GM13976 (cell line): ENCODE results near the gene SPATA6.
"Not testable (repeated sequence)": the region's sequence is repeated elsewhere in the genome, so short reads cannot be mapped to it uniquely, and the experiment has no call there.

ENCODE experiments used
- DNase-seq: peaks from one replicate; pipeline ENCODE4 v3.0.0; 2012; ENCODE audit warnings: low spot score
- in situ Hi-C: fragments of 300-500 bp; cut with MboI; formaldehyde crosslinking; loops from one replicate; pipeline ENCODE4 v1.12.0; 2022; ENCODE audit warnings: low sequenced_read_pairs, mixed read lengths, inconsistent platforms; ENCODE audit not compliant: unreplicated experiment
- TF ChIP-seq, protein P1 (sequence below): IDR thresholded peaks from 2 replicates; pipeline ENCODE4 v1.5.1; 2012; ENCODE audit warnings: borderline replicate concordance, mild to moderate bottlenecking; ENCODE audit not compliant: insufficient read depth; ENCODE audit errors: extremely low read depth, missing control alignments, control extremely low read depth

SPATA6 gene

DNA sequence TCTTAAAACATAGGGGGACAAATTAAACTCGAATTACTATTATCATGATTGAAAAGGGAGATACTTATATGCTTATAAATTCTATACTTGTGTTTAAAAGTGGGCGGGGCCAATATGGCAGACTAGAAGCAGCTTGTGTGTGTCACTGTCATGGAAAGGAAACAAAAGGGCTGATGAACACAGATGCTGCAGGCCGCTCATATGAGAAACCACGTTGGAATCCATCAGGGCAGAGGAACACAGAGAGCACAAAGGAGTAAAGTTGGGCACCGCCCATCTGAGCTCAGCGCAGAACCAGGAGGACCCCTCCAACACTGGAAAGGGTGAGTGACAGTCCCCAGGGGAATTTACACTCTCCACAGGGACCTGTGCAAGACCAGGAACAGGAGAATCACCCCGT is 142.5 kb downstream of the SPATA6 start:
- TF ChIP-seq, protein P1, sequence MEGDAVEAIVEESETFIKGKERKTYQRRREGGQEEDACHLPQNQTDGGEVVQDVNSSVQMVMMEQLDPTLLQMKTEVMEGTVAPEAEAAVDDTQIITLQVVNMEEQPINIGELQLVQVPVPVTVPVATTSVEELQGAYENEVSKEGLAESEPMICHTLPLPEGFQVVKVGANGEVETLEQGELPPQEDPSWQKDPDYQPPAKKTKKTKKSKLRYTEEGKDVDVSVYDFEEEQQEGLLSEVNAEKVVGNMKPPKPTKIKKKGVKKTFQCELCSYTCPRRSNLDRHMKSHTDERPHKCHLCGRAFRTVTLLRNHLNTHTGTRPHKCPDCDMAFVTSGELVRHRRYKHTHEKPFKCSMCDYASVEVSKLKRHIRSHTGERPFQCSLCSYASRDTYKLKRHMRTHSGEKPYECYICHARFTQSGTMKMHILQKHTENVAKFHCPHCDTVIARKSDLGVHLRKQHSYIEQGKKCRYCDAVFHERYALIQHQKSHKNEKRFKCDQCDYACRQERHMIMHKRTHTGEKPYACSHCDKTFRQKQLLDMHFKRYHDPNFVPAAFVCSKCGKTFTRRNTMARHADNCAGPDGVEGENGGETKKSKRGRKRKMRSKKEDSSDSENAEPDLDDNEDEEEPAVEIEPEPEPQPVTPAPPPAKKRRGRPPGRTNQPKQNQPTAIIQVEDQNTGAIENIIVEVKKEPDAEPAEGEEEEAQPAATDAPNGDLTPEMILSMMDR, result no peak
- in situ Hi-C loops, result no loop called here
- no peak for DNase-seq

DNA sequence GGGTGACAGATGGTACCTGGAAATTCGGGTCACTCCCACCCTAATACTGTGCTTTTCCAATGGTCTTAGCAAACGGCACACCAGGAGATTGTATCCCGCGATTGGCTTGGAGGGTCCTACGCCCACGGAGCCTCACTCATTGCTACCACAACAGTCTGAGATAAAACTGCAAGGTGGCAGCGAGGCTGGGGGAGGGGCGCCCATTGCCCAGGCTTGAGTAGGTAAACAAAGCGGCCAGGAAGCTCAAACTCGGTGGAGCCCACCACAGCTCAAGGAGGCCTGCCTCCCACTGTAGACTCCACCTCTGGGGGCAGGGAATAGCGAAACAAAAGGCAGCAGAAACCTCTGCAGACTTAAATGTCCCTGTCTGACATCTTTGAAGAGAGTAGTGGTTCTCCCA is 160.2 kb downstream of the SPATA6 start:
- DNase-seq, in situ Hi-C loops: not testable (repeated sequence)

DNA sequence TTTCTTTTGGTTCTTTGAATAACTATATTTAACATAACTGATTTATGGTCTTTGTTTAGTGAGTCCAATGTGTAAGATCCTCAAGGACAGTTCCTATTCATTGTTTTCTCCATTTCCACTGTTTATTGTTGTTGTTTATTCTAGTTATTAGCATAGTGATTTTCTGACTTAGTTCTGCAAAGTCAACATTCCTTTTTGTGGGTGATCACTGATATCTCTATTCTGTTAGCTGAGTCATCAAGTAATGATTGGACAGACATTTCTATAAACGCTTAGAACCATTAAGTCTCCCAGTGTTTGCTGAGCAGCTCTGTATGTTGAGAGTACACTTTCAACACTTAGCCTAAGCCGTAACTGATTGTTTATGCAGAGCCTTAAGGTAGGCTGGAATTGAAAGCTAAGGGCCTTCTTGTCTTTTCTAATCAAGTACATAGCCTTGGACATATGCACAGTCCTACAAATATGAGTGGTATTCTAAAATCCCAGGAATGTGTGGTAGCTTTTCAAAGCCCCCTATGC is 162.4 kb downstream of the SPATA6 start:
- in situ Hi-C loops, result no loop called here
- TF ChIP-seq, protein P1, result no peak
- no peak for DNase-seq

DNA sequence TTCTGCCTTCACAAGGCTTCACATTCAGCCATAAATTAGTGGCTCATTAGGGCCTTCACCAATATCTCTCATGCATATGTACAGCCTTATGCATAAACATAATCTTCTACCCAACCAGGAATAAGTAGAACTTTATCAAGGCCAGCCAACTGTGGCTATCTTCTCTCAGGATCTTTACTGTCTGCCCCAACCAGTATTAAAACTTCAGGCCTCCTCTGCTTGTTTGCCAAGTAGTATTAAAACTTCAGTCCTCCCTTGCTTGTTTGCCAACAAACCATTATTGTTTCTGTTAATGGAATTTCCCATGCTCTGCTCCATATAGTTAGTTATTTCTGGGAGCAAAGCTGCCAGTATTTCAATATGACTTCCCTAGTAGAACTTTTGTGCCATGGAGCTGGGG is 169.4 kb downstream of the SPATA6 start:
- DNase-seq, result no peak
- in situ Hi-C loops, result no loop called here
- TF ChIP-seq, protein P1, result no peak

DNA sequence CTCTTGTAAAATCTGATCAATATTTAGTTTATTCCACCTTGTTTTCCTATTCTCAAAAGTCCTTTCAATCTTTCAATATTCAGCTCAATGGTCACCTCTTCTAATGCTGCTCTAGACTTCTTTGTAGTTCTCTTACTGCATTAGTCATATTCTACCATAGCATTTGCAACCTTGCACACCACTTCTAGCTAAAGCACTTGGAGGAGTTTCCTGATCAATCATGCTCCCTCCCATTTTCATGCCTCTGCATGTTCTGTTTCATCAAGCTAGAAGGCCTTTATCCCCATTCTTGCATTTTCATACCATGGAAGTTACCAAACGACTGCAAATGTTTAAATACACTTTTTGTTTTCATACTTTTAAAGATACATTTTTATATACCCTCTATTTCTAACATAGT is 177.3 kb downstream of the SPATA6 start:
- in situ Hi-C loops, result no loop called here
- DNase-seq, result no peak
- TF ChIP-seq, protein P1, result no peak

DNA sequence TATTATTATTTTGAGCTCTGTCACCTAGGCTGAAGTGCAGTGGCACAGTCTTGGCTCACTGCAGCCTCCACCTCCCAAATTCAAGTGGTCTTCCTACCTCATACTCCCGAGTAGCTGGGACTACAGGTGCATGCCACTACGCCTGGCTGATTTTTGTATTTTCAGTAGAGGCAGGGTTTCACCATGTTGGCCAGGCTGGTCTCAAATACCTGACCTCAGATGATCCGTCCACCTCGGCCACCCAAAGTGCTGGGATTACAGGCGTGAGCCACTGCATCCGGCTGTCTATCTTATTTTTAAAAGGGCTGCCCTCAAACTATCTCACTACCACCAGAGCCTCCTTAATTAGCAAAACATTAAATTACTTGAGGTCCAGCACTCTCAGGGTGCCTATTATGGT is 177.9 kb downstream of the SPATA6 start:
- in situ Hi-C loops, DNase-seq: not testable (repeated sequence)

DNA sequence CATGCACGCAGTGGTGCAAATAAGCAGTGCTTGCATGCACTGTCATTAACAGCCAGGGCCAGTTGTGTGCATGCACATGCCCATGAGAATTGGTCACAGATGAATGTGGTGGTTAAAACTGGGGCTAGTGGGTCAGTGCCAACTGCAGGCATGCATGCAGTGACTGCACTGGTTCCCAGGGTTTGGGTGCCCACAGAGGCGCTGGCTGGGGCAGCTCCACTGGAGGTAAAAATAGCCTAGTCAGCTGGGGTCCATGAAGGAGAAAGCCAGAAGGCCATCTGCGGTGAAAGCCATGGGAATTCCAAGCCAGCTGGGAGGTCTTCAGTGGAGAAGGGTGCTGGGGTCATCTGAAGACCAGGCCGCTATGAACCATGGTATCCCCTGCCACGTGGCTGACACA is 179.3 kb downstream of the SPATA6 start:
- in situ Hi-C loops, result no loop called here

More for the DNA sequence above, 179.3 kb downstream of the SPATA6 start:
- TF ChIP-seq, protein P1, result no peak
- no peak for DNase-seq
